HepG2 (cell line): Measurements from ENCODE around the gene FAM83D. TPM values are rescaled to one million over a fixed set of nuclear protein-coding genes. Genes with fewer than 3 reads are reported as not detected.

Experiments used
- ATRX ChIP-seq: sonication (generic); formaldehyde crosslinking; IDR thresholded peaks from 2 replicates; pipeline ENCODE4 v1.4.0; 2020; ENCODE audit warnings: missing genetic modification reagents, borderline replicate concordance
- EED ChIP-seq: sonication (generic); formaldehyde crosslinking; IDR thresholded peaks from 2 replicates; pipeline ENCODE4 v1.5.0; 2020; ENCODE audit warnings: mild to moderate bottlenecking, missing genetic modification reagents
- GTF2F1 ChIP-seq: fragments of 150-350 bp; IDR thresholded peaks from 2 replicates; pipeline ENCODE4 v1.6.1; 2014; ENCODE audit warnings: low read length
- HNF4G ChIP-seq, 2 experiments: sonication (generic) in 1 of 2; formaldehyde crosslinking in 1 of 2; IDR thresholded peaks; 2 replicates each; pipeline versions ENCODE4 v1.4.0 to v1.6.1; 2011 to 2020; ENCODE audit warnings: borderline replicate concordance in 2 of 2, low read depth in 2 of 2, mild to moderate bottlenecking in 2 of 2, low read length in 1 of 2, missing genetic modification reagents in 1 of 2, moderate library complexity in 1 of 2
- NKX3-1 ChIP-seq: sonication (generic); formaldehyde crosslinking; IDR thresholded peaks from 2 replicates; pipeline ENCODE4 v1.5.0; 2020; ENCODE audit warnings: missing genetic modification reagents
- STAT5B ChIP-seq: sonication (generic); formaldehyde crosslinking; IDR thresholded peaks from 2 replicates; pipeline ENCODE4 v1.4.0; 2020; ENCODE audit warnings: missing genetic modification reagents
- XRCC5 ChIP-seq: fragments of 200-400 bp; formaldehyde crosslinking; optimal IDR thresholded peaks from 2 replicates; pipeline ENCODE3; 2017; ENCODE audit warnings: mild to moderate bottlenecking, low read length
- ZMYM4 ChIP-seq: sonication (generic); formaldehyde crosslinking; IDR thresholded peaks from 2 replicates; pipeline ENCODE4 v1.8.1; 2023; ENCODE audit warnings: mild to moderate bottlenecking, missing genetic modification reagents
- ZNF224 ChIP-seq: sonication (generic); formaldehyde crosslinking; IDR thresholded peaks from 2 replicates; pipeline ENCODE4 v1.5.0; 2020; ENCODE audit warnings: mild to moderate bottlenecking, missing genetic modification reagents
- ZNF547 ChIP-seq: sonication (generic); formaldehyde crosslinking; IDR thresholded peaks from 2 replicates; pipeline ENCODE4 v1.5.1; 2020; ENCODE audit warnings: mild to moderate bottlenecking, missing genetic modification reagents
- polyA plus RNA-seq, 8 experiments: library from polyadenylated mRNA; depleted of rRNA in 3 of 8; stranded (reverse) in 7 of 8; unstranded in 1 of 8; fragments of >200 nt; fragmentation: Illumina TruSeq in 4 of 8; extraction: Trizol in 4 of 8; gene quantifications; 2 replicates each; pipeline versions ENCODE4 v1.2.1 to v1.2.3, GENCODE V29; 2011 to 2016; ENCODE audit warnings: low read depth in 4 of 8, missing spikeins in 1 of 8, mixed read lengths in 1 of 8; ENCODE audit not compliant: insufficient read depth in 1 of 8
- total RNA-seq, 5 experiments: library from RNA; depleted of rRNA; stranded (reverse); fragments of >200 nt; fragmentation: Illumina TruSeq; extraction: Trizol; gene quantifications; 2 replicates each; pipeline ENCODE4 v1.2.3, GENCODE V29; 2016; ENCODE audit warnings: low read depth in 1 of 5
- TF ChIP-seq, protein P1 (sequence below): sonication (generic); formaldehyde crosslinking; IDR thresholded peaks from 2 replicates; pipeline ENCODE4 v1.8.0; 2022; ENCODE audit warnings: low read depth, missing genetic modification reagents
- TF ChIP-seq, protein P2 (sequence below): sonication (generic); formaldehyde crosslinking; IDR thresholded peaks from 2 replicates; pipeline ENCODE4 v1.5.0; 2020; ENCODE audit warnings: mild to moderate bottlenecking, missing genetic modification reagents, borderline replicate concordance
- TF ChIP-seq, protein P3 (sequence below): sonication (generic); formaldehyde crosslinking; IDR thresholded peaks from 2 replicates; pipeline ENCODE4 v1.8.0; 2022; ENCODE audit warnings: missing genetic modification reagents, low read depth, mild to moderate bottlenecking, borderline replicate concordance
- TF ChIP-seq, protein P4 (sequence below): sonication (generic); formaldehyde crosslinking; IDR thresholded peaks from 2 replicates; pipeline ENCODE4 v1.5.0; 2020; ENCODE audit warnings: mild to moderate bottlenecking, missing genetic modification reagents
- TF ChIP-seq, protein P5 (sequence below): sonication (generic); formaldehyde crosslinking; conservative IDR thresholded peaks from 2 replicates; pipeline ENCODE4 v1.4.0; 2020; ENCODE audit warnings: mild to moderate bottlenecking, missing genetic modification reagents, moderate library complexity

The FAM83D gene
- total and polyA plus RNA-seq, 2 of the 13 experiments (the other 11 are each of a cell fraction or from before 2014, with no cell fraction given): 51.4 to 64.0 TPM

DNA sequence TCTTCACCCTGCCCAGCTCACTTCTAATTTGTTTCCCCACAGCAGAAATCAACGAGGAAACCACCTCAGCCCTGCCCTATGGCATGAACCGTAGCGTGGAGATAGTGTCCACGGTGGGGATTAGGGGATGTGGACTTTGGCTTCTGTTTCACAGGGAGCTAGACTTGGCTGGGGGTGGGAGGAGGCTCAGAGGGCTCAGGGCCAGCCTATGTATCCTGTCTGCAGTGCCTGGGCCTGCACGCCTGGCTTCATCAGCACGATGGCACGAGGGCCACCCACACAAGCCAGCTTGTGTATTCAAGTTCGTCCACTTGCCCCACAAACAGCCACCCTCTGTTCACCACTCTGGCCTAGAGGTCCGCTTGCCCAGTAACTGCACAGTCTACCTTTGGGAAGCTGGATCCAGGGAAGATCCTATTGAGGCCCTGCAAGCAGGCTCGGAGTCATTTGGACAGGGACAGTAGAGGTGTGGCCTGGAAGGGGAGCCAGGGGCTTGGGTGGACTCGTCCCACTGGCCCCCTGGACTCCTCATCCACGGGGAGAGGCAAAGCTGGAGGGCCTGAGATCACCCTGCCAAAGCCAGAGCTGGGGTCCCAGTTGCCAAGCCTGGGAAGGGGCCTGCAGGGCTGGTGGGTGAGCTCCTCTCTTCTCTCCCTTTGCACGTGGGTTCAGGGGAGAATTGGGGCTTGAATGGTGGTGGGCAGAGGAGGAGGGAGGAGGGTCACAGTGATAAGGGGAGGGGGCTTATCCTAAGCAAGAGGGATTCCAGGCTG lies 38.0 kb upstream of the FAM83D start (continued):
- TF ChIP-seq, protein P1, sequence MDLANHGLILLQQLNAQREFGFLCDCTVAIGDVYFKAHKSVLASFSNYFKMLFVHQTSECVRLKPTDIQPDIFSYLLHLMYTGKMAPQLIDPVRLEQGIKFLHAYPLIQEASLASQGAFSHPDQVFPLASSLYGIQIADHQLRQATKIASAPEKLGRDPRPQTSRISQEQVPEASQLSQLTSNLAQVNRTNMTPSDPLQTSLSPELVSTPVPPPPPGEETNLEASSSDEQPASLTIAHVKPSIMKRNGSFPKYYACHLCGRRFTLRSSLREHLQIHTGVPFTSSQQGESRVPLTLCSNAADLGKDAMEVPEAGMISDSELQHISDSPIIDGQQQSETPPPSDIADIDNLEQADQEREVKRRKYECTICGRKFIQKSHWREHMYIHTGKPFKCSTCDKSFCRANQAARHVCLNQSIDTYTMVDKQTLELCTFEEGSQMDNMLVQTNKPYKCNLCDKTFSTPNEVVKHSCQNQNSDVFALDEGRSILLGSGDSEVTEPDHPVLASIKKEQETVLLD: no peak
- TF ChIP-seq EED (CRISPR knock-in tag) (0 out of 2 replicates have a peak, but pooled peaks have one; percentile 21), XRCC5 (peak; percentile 28), ZNF224 (CRISPR knock-in tag) (0 out of 2 replicates have a peak, but pooled peaks have one; percentile 34), NKX3-1 (CRISPR knock-in tag) (no peak), ZNF547 (0 out of 2 replicates have a peak, but pooled peaks have one; percentile 55), ATRX (CRISPR knock-in tag) (no peak), HNF4G (IDR thresholded peaks at IDR 0.05; ENCODE audit: borderline replicate concordance, low read depth, low read length) (peak; percentile 57; the same call in 1 of the 2 replicates), HNF4G (CRISPR knock-in tag; IDR thresholded peaks at IDR 0.05; ENCODE audit: borderline replicate concordance, low read depth) (peak; percentile 76), STAT5B (CRISPR knock-in tag) (no peak), ZMYM4 (CRISPR knock-in tag) (peak; percentile 38; the same call in 1 of the 2 replicates), GTF2F1 (no peak)
- TF ChIP-seq, protein P2, sequence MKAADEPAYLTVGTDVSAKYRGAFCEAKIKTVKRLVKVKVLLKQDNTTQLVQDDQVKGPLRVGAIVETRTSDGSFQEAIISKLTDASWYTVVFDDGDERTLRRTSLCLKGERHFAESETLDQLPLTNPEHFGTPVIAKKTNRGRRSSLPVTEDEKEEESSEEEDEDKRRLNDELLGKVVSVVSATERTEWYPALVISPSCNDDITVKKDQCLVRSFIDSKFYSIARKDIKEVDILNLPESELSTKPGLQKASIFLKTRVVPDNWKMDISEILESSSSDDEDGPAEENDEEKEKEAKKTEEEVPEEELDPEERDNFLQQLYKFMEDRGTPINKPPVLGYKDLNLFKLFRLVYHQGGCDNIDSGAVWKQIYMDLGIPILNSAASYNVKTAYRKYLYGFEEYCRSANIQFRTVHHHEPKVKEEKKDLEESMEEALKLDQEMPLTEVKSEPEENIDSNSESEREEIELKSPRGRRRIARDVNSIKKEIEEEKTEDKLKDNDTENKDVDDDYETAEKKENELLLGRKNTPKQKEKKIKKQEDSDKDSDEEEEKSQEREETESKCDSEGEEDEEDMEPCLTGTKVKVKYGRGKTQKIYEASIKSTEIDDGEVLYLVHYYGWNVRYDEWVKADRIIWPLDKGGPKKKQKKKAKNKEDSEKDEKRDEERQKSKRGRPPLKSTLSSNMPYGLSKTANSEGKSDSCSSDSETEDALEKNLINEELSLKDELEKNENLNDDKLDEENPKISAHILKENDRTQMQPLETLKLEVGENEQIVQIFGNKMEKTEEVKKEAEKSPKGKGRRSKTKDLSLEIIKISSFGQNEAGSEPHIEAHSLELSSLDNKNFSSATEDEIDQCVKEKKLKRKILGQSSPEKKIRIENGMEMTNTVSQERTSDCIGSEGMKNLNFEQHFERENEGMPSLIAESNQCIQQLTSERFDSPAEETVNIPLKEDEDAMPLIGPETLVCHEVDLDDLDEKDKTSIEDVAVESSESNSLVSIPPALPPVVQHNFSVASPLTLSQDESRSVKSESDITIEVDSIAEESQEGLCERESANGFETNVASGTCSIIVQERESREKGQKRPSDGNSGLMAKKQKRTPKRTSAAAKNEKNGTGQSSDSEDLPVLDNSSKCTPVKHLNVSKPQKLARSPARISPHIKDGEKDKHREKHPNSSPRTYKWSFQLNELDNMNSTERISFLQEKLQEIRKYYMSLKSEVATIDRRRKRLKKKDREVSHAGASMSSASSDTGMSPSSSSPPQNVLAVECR: peak; percentile 41; the same call in 1 of the 2 replicates
- TF ChIP-seq, protein P3, sequence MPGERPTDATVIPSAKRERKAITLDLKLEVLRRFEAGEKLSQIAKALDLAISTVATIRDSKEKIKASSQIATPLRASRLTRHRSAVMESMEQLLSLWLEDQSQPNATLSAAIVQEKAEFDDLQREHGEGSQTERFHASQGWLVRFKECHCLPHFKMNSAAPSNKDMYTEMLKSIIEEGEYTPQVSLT (CRISPR knock-in tag): no peak
- TF ChIP-seq, protein P4, sequence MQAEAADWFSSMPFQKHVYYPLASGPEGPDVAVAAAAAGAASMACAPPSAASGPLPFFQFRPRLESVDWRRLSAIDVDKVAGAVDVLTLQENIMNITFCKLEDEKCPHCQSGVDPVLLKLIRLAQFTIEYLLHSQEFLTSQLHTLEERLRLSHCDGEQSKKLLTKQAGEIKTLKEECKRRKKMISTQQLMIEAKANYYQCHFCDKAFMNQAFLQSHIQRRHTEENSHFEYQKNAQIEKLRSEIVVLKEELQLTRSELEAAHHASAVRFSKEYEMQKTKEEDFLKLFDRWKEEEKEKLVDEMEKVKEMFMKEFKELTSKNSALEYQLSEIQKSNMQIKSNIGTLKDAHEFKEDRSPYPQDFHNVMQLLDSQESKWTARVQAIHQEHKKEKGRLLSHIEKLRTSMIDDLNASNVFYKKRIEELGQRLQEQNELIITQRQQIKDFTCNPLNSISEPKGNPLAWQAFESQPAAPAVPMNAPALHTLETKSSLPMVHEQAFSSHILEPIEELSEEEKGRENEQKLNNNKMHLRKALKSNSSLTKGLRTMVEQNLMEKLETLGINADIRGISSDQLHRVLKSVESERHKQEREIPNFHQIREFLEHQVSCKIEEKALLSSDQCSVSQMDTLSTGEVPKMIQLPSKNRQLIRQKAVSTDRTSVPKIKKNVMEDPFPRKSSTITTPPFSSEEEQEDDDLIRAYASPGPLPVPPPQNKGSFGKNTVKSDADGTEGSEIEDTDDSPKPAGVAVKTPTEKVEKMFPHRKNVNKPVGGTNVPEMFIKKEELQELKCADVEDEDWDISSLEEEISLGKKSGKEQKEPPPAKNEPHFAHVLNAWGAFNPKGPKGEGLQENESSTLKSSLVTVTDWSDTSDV: 0 out of 2 replicates have a peak, but pooled peaks have one; percentile 47
- TF ChIP-seq, protein P5, sequence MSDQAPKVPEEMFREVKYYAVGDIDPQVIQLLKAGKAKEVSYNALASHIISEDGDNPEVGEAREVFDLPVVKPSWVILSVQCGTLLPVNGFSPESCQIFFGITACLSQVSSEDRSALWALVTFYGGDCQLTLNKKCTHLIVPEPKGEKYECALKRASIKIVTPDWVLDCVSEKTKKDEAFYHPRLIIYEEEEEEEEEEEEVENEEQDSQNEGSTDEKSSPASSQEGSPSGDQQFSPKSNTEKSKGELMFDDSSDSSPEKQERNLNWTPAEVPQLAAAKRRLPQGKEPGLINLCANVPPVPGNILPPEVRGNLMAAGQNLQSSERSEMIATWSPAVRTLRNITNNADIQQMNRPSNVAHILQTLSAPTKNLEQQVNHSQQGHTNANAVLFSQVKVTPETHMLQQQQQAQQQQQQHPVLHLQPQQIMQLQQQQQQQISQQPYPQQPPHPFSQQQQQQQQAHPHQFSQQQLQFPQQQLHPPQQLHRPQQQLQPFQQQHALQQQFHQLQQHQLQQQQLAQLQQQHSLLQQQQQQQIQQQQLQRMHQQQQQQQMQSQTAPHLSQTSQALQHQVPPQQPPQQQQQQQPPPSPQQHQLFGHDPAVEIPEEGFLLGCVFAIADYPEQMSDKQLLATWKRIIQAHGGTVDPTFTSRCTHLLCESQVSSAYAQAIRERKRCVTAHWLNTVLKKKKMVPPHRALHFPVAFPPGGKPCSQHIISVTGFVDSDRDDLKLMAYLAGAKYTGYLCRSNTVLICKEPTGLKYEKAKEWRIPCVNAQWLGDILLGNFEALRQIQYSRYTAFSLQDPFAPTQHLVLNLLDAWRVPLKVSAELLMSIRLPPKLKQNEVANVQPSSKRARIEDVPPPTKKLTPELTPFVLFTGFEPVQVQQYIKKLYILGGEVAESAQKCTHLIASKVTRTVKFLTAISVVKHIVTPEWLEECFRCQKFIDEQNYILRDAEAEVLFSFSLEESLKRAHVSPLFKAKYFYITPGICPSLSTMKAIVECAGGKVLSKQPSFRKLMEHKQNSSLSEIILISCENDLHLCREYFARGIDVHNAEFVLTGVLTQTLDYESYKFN (CRISPR knock-in tag): peak; percentile 46; the same call in 1 of the 2 replicates
